ENCODE data around the gene ACTL6B. TPM values are rescaled to one million over a fixed set of nuclear protein-coding genes. Genes with fewer than 3 reads are reported as not detected.

Gene ACTL6B
- total and polyA plus RNA-seq, 2 of the 13 experiments (the other 11 are each of a cell fraction or from before 2014, with no cell fraction given): not detected

DNA sequence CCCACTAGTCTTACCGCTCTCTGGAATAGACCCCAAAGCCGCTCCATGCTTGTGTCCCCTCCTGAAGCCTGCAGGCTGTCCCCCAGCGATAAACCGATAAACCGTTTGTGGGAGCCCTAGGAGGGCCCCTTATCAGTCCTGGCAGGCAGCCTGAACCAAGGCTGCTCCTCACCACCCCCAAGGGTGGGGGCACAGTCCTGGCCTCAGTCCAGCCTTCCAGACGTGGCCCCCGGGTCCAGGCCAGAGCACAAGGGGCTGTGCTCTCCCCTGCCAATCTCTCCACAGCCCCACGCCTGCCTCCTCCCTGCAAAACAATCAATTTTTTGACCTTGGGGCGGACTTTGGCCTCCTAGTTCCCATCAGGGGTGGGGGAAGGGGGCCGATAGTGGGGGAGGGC is 14.8 kb downstream of the ACTL6B start, which contains the start of gene TFR2 (continued):
- TF ChIP-seq, protein P1, sequence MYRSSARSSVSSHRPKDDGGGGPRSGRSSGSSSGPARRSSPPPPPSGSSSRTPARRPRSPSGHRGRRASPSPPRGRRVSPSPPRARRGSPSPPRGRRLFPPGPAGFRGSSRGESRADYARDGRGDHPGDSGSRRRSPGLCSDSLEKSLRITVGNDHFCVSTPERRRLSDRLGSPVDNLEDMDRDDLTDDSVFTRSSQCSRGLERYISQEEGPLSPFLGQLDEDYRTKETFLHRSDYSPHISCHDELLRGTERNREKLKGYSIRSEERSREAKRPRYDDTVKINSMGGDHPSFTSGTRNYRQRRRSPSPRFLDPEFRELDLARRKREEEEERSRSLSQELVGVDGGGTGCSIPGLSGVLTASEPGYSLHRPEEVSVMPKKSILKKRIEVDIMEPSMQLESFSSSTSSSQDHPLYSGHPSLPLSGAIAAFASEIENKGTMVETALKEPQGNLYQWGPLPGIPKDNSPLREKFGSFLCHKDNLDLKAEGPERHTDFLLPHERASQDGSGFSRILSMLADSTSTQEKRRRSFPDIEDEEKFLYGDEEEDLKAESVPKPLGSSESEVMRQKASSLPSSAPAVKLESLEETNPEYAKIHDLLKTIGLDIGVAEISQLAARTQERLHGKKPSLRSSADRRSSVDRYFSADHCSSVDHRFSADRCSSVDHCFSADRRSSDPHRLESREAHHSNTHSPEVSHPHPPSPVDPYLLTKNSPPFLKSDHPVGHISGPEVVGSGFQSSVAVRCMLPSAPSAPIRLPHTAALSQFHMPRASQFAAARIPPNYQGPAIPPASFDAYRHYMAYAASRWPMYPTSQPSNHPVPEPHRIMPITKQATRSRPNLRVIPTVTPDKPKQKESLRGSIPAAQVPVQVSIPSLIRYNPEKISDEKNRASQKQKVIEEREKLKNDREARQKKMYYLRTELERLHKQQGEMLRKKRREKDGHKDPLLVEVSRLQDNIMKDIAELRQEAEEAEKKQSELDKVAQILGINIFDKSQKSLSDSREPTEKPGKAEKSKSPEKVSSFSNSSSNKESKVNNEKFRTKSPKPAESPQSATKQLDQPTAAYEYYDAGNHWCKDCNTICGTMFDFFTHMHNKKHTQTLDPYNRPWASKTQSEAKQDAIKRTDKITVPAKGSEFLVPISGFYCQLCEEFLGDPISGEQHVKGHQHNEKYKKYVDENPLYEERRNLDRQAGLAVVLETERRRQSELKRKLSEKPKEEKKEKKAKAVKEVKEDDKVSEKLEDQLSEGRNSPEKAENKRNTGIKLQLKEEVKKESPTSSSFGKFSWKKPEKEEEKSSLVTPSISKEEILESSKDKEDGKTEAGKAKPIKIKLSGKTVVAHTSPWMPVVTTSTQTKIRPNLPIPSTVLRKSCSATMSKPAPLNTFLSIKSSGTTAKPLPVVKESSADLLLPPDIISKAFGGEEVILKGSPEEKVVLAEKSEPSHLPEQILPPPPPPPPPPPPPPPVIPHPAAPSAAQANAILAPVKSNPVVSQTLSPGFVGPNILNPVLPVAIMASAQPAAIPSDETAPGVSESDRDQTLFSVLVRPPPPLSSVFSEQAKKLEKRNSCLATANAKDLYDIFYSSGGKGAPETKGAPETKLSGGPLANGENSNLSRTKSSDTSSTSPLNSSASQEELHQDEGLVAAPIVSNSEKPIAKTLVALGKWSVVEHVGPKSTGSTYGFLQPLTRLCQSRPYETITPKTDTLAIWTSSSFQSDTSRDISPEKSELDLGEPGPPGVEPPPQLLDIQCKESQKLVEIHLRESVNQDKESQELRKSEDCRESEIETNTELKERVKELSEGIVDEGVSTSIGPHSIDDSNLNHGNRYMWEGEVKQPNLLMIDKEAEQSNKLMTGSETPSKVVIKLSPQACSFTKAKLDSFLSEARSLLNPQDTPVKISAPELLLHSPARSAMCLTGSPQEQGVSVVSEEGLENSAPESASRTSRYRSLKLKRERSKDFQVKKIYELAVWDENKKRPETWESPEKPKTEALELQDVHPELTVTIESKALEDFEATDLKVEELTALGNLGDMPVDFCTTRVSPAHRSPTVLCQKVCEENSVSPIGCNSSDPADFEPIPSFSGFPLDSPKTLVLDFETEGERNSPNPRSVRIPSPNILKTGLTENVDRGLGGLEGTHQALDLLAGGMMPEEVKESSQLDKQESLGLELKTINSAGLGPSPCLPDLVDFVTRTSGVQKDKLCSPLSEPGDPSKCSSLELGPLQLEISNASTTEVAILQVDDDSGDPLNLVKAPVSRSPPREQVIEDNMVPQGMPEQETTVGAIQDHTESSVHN (CRISPR knock-in tag; IDR thresholded peaks at IDR 0.05): no peak
- TF ChIP-seq KAT7 (CRISPR knock-in tag; IDR thresholded peaks at IDR 0.05; ENCODE audit: borderline replicate concordance): no peak
- TF ChIP-seq ZBTB21 (CRISPR knock-in tag; IDR thresholded peaks at IDR 0.05): no peak
- TF ChIP-seq RBM39 (IDR thresholded peaks at IDR 0.05; ENCODE audit: low read depth, low read length, poor library complexity, severe bottlenecking): peak; percentile 56
- TF ChIP-seq, protein P2, sequence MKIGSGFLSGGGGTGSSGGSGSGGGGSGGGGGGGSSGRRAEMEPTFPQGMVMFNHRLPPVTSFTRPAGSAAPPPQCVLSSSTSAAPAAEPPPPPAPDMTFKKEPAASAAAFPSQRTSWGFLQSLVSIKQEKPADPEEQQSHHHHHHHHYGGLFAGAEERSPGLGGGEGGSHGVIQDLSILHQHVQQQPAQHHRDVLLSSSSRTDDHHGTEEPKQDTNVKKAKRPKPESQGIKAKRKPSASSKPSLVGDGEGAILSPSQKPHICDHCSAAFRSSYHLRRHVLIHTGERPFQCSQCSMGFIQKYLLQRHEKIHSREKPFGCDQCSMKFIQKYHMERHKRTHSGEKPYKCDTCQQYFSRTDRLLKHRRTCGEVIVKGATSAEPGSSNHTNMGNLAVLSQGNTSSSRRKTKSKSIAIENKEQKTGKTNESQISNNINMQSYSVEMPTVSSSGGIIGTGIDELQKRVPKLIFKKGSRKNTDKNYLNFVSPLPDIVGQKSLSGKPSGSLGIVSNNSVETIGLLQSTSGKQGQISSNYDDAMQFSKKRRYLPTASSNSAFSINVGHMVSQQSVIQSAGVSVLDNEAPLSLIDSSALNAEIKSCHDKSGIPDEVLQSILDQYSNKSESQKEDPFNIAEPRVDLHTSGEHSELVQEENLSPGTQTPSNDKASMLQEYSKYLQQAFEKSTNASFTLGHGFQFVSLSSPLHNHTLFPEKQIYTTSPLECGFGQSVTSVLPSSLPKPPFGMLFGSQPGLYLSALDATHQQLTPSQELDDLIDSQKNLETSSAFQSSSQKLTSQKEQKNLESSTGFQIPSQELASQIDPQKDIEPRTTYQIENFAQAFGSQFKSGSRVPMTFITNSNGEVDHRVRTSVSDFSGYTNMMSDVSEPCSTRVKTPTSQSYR (CRISPR knock-in tag; IDR thresholded peaks at IDR 0.05; ENCODE audit: borderline replicate concordance): peak; percentile 95
- no peak for TF ChIP-seq ZNF251 (CRISPR knock-in tag; IDR thresholded peaks at IDR 0.05)
- no peak for TF ChIP-seq ZC3H4 (CRISPR knock-in tag; IDR thresholded peaks at IDR 0.05; ENCODE audit: borderline replicate concordance)
- TF ChIP-seq DPF2 (CRISPR knock-in tag; IDR thresholded peaks at IDR 0.05; ENCODE audit: borderline replicate concordance, low read depth): peak; percentile 78
- TF ChIP-seq, protein P3, sequence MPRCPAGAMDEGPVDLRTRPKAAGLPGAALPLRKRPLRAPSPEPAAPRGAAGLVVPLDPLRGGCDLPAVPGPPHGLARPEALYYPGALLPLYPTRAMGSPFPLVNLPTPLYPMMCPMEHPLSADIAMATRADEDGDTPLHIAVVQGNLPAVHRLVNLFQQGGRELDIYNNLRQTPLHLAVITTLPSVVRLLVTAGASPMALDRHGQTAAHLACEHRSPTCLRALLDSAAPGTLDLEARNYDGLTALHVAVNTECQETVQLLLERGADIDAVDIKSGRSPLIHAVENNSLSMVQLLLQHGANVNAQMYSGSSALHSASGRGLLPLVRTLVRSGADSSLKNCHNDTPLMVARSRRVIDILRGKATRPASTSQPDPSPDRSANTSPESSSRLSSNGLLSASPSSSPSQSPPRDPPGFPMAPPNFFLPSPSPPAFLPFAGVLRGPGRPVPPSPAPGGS (CRISPR knock-in tag; IDR thresholded peaks at IDR 0.05): no peak
- TF ChIP-seq ZNF562 (CRISPR knock-in tag; IDR thresholded peaks at IDR 0.05; ENCODE audit: borderline replicate concordance): no peak
- TF ChIP-seq, protein P4, sequence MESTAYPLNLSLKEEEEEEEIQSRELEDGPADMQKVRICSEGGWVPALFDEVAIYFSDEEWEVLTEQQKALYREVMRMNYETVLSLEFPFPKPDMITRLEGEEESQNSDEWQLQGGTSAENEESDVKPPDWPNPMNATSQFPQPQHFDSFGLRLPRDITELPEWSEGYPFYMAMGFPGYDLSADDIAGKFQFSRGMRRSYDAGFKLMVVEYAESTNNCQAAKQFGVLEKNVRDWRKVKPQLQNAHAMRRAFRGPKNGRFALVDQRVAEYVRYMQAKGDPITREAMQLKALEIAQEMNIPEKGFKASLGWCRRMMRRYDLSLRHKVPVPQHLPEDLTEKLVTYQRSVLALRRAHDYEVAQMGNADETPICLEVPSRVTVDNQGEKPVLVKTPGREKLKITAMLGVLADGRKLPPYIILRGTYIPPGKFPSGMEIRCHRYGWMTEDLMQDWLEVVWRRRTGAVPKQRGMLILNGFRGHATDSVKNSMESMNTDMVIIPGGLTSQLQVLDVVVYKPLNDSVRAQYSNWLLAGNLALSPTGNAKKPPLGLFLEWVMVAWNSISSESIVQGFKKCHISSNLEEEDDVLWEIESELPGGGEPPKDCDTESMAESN (CRISPR knock-in tag; conservative IDR thresholded peaks at IDR 0.05): 0 out of 2 replicates have a peak, but pooled peaks have one; percentile 17
- TF ChIP-seq, protein P5, sequence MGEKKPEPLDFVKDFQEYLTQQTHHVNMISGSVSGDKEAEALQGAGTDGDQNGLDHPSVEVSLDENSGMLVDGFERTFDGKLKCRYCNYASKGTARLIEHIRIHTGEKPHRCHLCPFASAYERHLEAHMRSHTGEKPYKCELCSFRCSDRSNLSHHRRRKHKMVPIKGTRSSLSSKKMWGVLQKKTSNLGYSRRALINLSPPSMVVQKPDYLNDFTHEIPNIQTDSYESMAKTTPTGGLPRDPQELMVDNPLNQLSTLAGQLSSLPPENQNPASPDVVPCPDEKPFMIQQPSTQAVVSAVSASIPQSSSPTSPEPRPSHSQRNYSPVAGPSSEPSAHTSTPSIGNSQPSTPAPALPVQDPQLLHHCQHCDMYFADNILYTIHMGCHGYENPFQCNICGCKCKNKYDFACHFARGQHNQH (CRISPR knock-in tag; IDR thresholded peaks at IDR 0.05): peak; percentile 72; the same call in 1 of the 2 replicates
- TF ChIP-seq DMAP1 (CRISPR knock-in tag; IDR thresholded peaks at IDR 0.05): peak; percentile 79
- no peak for TF ChIP-seq HNRNPLL (IDR thresholded peaks at IDR 0.05; ENCODE audit: low read depth, low read length, poor library complexity, severe bottlenecking)
